ENCODE data around the gene BATF.

- TF ChIP-seq CTCF (conservative IDR thresholded peaks at IDR 0.05; ENCODE audit: low read length) (no peak), EZH2phosphoT487 (IDR thresholded peaks at IDR 0.05; ENCODE audit: borderline replicate concordance, low read depth, low read length) (no peak)
Measured at GRCh38 chr14:75527449-75528163, 5.3 kb downstream of the BATF start.
